GM21447 (cell line): ENCODE data around the gene ABR.
"Not testable (repeated sequence)": the region's sequence is repeated elsewhere in the genome, so short reads cannot be mapped to it uniquely, and the experiment has no call there.

Source experiments
- ATAC-seq: cut with Tn5 transposase; IDR thresholded peaks from one replicate; pipeline ENCODE4 v1.9.1; 2021; ENCODE audit not compliant: unreplicated experiment

The ABR gene

DNA sequence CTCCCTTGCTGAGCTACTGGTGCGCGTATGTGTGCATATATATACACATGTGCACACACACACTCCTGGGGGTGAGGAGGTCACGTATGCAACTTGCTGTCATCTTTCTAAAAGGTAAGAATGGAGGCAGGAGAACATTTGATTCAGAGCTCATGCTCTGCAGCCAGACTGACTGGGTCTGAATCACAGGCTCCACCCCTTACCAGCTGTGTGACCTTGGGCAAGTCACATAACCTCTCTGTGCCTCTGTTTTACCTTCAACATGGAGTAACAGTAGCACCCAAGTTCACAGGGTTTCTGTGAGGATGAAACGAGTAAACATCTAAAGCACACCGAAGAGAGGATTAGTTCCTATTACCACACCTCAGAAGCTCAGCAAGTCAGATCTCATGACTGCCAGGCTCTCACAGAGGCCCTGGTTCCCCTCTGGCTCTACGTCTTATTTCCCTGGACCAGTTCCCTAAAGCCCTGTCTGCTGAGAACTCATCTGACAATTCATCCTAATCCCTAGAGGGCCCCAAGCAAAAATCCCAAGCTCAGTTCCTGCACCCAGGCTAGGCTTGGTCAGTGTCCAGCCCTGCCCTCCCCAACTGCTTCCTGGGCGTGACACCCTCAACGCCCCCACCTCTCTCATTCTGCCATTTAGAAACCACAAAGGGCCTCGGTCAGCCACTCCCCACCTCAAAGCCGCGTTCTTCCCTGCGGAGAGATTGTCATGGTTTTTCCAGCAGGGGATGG, 28.7 kb downstream of the ABR start:
- ATAC-seq: no peak

DNA sequence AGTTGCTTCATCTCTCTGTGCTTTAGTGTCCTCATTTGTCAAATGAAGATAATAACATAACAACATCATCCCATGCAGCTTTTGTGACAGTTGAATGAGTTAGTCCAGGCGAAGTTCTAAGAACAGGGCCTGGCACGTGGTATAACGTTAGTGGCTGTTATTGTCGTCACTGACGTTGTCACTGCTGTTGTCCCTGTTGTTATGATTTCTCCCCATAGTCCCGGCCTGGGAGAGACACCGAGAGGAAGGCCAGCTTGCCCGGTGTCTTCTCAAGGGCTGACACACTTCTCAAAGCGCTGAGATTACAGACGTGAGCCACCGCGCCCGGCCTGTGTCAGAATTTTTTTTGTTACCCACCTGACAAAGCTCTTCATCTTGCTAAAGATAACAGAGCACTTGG, 29.9 kb downstream of the ABR start:
- no peak for ATAC-seq

DNA sequence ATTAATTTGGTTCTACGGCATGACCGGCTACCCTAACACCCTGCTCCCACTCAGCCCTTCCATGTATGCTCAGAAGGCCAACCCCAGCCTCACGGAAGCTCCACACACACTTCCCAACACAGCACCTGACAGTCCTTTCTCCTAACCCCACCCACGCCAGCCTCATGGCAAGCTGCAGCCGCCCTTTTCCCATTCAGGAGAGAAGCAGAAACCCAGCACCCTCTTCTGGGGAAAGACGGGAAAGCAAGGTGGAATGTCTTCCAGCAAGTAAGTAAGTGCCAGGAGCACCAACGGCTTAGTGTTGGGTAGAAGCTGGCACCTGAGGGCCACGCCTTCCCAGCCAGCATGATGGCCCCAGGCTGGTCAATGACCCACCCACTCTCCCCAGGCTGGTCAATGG, 32.1 kb downstream of the ABR start:
- ATAC-seq: no peak

DNA sequence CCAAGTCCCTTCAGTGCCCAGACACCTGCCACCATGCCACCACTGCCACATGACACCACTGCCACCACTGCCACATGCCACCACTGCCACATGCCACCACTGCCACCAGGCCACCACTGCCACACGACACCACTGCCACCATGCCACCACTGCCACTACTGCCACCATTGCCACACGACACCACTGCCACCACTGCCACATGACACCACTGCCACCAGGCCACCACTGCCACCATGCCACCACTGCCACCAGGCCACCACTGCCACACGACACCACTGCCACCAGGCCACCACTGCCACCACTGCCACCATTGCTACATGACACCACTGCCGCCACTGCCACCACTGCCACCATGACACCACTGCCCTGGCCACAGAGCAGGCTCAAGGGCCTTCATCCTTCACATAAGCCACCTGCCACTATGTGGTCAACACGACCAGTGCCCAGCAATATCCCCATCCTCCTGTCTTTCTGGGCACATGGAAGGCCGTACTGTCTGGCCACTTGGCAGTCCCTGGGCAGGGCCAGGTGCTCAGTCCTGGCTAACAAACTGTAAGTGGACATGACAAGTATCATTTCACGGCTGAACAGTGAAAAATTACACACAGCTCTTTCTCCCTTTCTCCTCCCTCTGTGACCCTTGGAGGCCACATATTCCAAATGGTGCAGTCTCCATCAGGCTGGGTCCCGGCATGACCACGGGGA, 33.1 kb downstream of the ABR start:
- no peak for ATAC-seq

DNA sequence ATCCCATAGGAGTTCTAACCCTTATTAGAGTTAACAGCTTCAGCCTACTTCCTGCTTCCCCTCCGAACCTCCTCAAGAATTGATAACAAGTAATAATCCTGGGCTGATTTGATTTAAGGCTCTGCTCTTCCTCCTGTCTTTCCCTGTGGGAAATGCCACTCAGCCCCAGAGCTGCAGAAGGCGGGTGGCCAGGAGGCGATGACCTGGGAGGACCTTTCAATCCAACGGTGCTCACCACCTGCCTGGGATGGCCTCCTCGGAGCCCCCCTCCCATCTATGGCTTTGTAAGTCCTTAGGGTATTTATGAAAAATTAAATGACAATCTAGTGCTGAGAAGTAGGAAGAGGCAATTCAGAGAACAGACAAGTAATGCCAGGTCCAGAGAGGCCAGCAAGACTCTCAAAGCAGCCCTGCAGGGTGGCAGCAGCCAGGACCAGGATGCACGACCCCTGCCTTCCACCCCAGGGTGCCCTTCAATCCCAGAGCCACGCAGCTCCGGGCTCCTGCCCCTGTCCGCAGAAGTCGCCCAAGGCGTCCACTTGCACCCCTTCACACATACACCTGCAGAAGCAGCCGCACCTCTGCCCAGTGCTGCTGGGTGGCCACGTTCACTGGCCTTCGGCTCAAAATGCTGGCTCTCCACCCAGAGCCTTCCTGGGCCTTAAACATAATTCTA, 34.3 kb downstream of the ABR start:
- ATAC-seq: no peak

DNA sequence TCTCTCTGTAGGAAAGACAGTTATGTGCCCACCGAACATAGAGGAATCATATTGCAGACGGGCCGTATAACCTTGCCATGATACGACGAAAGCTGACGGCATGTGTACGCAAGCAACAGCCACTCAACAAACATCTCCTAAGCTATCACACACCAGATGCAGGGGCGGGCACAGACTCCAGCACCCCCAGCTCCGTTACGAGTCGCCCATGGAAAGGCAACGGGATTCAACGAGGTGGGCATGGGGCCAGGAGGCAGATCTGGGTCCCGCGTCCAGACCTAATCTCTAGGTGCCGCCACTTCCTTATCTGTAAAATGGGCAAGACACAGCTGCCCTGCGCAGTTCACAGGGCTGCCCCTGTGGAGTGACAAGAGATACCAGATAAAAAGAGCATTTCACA, 35.6 kb downstream of the ABR start:
- ATAC-seq: no peak

DNA sequence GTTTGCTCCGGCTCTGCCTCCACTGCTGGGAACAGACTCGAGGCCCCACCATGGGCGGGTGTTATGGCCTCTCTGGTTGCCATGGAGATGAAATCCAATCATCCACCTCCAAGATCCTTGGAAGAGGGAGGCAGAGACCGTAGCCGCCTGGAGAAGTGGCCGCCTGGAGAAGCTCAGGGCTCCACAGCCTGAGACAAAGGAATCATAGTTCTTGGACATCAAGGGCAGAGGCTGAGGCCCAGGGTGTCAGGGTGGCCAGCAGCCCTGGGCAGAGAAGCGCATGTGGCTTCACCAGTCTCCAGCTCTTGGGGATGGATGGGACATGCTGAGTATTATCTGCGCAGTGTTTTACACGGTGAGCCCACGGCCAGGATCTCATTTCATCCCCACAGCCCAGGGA, 36.2 kb downstream of the ABR start:
- ATAC-seq: no peak

DNA sequence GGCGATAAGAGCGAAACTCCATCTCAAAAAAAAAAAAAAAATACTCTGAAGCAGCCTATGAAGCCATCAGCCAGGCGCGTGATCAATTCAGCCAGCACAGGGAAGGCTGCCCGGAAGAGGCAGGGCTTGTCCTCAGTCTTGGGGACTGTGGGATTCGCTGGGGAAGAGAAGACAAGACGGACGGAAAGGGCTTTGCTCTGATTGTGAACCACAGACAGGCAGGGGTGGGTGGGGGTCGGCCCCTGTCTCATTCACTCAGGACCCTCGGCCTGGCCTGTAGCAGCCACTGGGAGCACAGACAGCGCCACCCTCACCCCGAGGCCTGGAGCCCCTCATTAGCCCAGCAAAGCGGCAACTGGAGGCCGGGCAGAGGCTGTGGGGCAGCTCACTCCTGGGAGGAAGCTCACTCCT, 37.2 kb downstream of the ABR start:
- ATAC-seq: no peak

DNA sequence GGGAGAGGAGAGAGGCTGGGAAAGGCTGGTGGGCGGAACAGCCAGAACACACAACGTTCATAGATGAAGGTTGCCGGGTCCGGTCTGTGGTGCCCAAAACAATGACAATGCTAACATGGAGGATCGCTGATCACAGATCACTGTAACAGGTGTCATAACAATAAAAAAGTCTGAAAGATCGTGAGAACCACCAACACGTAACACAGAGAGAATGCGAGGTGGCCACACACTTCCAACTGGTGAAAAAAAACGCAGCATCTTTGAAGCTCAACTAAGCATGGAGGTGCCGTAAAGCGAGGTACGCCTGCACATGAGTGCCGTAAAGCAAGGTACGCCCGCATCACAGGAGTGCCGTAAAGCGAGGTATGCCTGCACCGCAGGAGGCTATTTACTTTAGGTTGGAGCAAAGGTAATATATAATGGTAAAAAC, 42.3 kb downstream of the ABR start:
- no peak for ATAC-seq

DNA sequence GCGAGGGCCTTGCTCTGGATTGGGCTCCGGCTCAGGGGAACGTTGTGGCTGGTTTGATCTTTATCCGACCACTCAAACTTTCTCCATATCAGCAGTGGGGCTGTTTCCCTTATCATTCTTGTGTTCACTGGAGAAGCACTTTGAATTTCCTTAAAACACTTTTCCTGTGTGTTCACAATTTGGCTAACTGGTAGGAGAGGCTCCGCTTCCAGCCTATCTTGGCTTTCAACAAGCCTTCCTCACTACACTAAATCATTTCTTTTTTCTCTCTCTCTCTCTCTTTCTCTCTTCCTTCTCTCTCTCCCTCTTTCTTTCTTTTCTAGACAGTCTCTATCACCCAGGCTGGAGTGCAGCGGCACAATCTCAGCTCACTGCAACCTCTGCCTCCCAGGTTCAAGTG, 43.0 kb downstream of the ABR start:
- no peak for ATAC-seq

DNA sequence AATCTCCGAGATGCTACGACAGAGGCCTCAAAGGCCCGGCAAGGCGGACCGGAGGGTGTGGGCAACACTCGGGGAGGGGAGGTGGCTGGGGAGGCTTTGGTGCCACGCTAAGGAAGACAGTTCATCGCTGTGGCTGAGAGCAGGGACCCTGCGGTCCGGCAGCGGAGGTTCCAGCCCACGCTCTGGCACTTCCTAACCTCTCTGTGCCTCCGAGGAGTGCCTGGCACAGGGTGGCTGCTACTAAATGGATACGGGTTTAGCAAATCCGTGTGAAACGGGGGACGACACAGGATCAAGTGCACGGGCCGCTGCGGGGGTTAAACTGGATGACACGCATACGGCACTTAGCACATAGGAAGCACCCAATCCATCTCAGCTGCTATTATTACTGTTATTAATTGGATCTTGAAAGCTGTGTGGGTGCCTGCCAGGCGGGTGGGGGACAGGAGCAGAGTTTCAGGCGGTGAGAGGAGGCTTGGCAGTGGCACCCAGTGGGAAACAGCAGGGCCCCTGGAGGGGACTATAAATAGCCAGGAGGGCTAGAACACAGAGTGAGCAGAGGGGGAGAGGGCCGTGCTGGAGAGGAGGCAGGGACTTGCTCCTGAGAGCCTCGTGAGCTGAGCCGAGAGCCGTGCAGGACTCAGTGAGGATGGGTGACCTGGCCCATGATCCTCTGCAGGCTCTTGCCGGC, 45.0 kb downstream of the ABR start:
- no peak for ATAC-seq

DNA sequence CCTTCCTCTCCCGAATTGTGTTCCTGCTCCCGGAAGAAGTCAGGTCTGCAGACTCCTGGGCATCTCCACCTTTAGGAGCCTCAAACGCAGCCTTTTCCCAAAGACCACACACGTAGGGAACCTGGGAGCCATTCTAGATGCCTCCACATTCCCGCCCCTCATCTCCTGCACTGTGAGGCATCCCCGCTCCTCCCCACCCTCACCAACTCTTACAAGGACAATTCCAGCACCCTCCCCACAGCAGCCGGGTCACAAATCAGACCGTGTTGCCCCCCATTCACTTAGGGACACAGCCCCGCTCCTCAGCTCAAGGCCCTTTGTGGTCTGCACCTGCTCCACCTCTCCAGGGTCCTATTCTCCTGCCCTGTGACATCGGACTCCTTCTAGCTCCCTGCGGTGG, 49.6 kb downstream of the ABR start:
- no peak for ATAC-seq

DNA sequence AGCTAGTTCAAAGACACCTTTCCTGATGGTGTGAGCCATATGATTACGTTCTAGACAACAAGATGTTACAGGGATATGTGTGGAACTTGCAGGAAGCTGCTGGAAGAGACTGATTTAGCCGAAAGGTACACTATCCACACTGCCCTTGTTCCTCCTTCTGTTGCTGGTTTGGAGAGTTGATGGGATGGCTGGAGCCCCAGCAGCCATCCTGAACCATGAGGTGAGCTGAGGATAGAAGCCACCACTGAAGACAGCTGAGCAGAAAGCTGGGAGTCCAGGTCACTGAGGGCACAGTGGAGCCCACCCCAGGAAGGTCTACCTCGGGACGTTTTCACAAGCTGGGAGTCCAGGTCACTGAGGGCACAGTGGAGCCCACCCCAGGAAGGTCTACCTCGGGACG, 51.3 kb downstream of the ABR start:
- ATAC-seq: not testable (repeated sequence)

DNA sequence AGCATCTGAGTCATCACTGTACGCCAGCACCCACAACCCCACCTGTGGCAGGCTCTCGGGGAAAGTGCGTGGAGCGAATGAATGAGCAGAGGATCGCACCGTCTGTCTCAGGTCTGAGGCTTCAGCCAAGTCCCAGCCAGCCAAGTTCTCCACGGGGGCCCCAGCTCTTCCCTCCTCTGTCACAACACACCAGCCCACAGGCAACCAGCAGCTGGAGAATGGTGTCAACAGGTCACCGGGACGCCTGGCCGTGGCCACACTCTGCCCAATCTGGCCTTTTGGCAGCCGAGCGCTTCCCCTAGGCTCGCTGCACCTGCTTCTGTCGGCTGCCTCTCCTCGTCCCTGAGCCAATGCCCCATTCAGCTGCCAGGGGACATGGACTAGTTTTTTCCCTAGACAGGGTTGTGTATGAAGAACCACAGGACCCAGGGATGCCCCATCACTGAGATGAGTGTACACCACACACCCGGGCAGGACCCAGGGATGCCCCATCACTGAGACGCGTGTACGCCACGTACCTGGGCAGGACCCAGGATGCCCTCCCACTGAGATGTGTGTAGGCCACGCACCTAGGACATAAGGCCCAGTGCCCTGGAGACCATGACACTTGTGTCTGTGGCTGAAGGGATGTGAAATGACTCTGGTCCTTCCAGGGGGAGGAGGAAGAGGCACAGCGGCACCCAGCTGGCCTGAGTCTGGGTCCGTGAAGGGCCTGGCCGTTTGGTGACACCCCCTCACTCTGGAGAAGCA, 52.8 kb downstream of the ABR start:
- no peak for ATAC-seq

DNA sequence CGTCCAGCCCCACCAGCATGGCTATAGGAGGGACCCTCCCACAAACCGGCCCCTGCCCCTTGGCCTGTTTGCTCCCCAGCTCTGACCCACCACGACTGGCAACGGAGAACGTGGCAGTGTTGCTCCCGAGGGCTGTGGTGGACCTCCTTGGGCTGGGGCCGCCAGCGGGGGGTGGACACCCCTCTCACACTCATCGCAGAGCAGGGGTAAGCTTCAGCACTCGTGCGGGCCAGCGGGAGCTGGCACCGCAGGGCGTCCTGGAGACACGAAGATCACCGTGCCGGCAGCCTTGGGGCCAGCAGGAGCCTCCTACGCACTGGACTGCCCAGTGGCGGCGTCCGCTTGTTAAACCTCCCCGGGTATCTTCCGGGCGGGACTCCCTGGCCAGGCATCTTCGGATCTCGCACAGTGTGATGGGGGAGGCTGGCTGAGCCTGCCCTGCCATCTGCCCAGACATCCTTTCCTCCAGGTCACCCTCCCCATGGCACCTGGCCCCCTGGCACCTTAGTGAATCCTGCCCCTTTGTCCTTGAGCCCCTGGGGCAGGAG, 53.5 kb downstream of the ABR start:
- no peak for ATAC-seq

DNA sequence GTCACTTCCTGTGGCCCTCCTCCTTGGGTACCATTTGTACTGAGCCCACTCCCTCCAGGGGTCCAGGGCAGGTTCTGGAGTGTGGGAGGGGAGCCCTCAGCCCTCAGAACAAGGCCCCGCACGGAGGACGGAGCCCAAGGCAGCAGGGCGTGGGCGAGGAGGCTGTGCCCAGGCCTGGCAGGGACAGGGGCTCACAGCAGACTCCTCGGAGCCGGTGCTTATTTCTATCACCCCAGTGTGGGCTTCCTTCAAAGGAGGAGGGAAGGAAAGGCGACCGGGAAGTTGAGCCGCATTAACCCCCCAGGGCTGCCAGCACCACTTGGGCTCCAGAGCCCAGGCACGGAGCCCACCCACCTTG, 54.0 kb downstream of the ABR start:
- no peak for ATAC-seq

DNA sequence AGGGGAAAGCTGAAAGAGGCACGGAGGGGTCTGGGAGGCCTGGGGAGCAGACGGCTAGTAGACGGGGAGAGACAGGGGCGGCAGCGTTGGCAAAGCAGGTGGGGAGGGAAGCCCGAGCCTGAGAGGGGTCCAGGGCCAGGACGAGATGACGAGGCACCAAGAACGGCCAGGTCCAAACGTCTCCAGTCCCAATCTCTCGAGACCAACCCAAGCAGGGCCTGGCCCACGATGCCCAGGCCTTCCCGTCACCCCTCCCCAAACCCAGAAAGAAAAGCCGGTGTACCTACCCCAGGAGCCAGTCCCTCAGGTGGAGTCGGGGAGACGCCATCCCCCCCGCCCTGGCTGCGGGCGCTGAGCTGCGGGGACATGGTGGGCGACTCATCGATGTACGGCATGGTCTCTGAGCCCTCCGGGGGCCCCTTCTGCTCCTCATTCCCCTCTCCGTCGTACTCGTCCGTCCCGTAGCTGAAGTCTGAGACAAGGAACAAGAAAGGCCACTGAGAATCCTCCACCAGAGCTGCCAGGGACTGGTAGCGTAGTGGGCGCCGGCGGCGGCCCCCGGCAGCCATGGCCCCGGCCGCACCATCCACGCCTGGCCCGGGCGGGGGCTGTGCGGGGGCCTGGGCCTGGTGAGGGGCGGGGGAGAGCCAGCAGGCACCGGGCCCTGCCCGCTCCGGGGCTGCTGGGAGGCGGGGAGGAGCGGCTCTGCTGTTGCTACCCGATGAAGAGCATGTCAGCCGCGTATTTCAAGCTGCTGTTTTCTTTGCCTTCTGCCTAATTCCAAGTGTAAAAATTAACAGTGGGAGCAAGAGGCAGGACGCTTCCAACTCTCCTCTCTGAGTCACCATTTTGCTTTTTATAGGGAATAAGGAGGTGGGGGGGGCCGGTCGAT, 54.6 kb downstream of the ABR start:
- ATAC-seq: no peak

DNA sequence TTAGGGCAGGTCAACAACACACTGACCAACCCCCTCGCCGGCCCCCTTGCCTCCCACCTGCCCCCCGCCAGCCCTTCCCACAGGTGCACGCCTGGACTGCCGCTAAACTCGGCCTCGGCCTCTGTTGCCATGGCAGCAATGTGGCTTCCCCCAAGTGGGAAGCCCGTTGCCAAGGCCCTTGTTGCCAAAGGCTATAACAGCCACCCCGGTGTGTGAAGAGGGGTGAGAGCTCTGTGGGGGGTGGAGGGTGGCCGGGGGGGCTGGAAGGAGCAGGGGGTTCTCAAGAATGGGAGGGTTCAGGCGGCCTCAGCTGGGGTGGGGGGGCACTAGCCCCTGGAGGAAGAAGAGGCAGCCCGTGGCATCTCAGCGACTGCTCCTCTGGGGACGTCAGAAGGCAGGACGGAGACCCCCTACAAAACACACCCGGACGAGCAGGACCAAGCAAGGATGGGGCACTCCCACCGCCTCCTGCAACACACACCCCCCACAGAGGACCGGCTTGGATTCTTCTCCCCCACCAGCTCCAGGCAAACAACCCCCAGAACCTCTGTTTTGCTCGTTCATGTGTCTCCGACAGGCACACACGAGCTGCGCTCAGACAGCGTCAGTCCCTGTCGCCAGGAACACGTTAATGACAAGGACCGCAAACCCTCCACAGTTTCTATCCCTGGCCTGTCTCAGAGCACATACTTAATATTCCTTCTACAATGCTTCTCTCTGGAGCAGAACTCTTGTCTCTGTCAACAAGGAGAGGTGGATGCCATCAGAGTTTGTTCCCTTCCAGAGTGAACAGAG, 55.7 kb downstream of the ABR start:
- no peak for ATAC-seq

DNA sequence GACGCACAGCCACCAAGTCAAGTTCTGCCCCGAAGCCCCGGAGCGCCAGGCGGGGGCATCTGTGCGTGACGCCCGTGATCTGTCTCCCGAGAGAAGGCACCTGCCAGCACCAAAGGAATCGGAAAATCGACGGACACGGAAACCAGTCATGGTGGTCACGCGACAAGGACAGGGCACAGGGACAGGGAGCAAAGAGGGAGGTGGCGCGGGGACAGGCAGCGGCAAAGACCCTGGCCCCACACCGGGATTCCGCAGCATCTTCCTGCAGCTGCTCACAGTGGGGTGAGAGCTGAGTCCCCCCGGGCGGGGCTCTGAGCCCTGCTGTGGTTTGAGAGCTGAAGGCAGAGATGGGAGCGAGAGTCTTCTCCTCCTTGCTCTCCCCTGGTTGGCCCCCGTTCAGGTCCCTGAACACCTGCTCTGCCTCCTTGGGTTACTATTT, 56.4 kb downstream of the ABR start:
- ATAC-seq: no peak
